Endothelial cell of umbilical vein (primary cell): ENCODE data around the gene IRGM.

Experiments used
- EZH2 ChIP-seq: IDR thresholded peaks from 2 replicates; pipeline ENCODE4 v1.6.1; 2012; ENCODE audit warnings: borderline replicate concordance, low read depth, mild to moderate bottlenecking, moderate library complexity, low read length, inconsistent platforms; ENCODE audit not compliant: severe bottlenecking
- POLR2A ChIP-seq: IDR thresholded peaks from 2 replicates; pipeline ENCODE4 v1.6.1; 2012; ENCODE audit warnings: low read depth, mild to moderate bottlenecking, control low read depth, low read length
- TF ChIP-seq, protein P1 (sequence below), 2 donors: IDR thresholded peaks; 1 replicate in 1 of 2; 2 replicates in 1 of 2; pipeline ENCODE4 v1.5.1; 2011; ENCODE audit warnings: low read length in 2 of 2, mild to moderate bottlenecking in 2 of 2, moderate library complexity in 2 of 2, control low read depth in 1 of 2, inconsistent platforms in 1 of 2, low read depth in 1 of 2; ENCODE audit not compliant: insufficient read depth in 1 of 2; ENCODE audit errors: extremely low read depth in 1 of 2

DNA sequence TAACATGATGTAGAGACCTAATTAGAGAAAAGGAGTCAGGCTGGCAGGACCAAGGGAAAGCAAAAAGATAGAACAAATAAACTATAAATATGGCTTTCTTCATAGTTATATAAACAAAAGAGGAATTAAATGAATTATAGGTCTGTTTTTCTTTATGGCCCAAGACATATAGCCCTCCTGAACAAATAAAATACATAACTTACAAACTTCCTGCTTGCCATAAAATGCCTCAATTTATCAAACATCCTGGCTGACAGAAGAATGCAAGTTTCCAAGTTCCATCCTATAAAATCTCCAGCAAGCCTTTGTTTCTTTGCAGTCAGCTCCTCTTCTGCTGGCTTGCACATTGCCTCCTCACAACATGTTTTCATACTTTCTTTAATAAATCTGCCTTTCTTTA lies 31.3 kb upstream of the IRGM start:
- TF ChIP-seq, protein P1, sequence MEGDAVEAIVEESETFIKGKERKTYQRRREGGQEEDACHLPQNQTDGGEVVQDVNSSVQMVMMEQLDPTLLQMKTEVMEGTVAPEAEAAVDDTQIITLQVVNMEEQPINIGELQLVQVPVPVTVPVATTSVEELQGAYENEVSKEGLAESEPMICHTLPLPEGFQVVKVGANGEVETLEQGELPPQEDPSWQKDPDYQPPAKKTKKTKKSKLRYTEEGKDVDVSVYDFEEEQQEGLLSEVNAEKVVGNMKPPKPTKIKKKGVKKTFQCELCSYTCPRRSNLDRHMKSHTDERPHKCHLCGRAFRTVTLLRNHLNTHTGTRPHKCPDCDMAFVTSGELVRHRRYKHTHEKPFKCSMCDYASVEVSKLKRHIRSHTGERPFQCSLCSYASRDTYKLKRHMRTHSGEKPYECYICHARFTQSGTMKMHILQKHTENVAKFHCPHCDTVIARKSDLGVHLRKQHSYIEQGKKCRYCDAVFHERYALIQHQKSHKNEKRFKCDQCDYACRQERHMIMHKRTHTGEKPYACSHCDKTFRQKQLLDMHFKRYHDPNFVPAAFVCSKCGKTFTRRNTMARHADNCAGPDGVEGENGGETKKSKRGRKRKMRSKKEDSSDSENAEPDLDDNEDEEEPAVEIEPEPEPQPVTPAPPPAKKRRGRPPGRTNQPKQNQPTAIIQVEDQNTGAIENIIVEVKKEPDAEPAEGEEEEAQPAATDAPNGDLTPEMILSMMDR (IDR thresholded peaks at IDR 0.05; ENCODE audit: extremely low read depth in 1 of 2, insufficient read depth in 1 of 2, low read depth in 1 of 2, low read length in 2 of 2): no peak
- no peak for TF ChIP-seq EZH2
- no peak for TF ChIP-seq POLR2A
